Lower leg skin (tissue), 3 donors: ENCODE measurements around the gene STAT5B.

Experiments
- POLR2A ChIP-seq, 2 donors: fragments of 450-650 bp; IDR thresholded peaks; one replicate each; pipeline ENCODE4 v1.6.1; 2016 to 2017; ENCODE audit warnings: antibody characterized with exemption in 2 of 2, mild to moderate bottlenecking in 1 of 2, moderate library complexity in 1 of 2
- TF ChIP-seq, protein P1 (sequence below), 3 donors: fragments of 450-650 bp; IDR thresholded peaks; one replicate each; pipeline ENCODE4 v1.5.1; 2016; ENCODE audit warnings: antibody characterized with exemption in 3 of 3, mild to moderate bottlenecking in 3 of 3, moderate library complexity in 2 of 3

DNA sequence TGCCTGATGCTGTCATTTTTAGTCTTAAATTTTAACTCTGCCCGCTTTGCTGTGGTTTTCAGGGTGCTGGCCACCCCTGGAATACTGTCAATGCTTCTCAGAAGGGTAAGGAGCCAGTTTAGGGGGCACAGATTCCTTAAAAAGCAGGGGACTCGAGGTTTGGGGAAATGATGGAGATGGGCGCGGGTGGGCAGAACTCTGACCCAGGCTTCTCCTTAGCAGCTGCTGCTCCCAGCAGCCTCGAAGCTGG is 35.8 kb upstream of the STAT5B start:
- TF ChIP-seq, protein P1, sequence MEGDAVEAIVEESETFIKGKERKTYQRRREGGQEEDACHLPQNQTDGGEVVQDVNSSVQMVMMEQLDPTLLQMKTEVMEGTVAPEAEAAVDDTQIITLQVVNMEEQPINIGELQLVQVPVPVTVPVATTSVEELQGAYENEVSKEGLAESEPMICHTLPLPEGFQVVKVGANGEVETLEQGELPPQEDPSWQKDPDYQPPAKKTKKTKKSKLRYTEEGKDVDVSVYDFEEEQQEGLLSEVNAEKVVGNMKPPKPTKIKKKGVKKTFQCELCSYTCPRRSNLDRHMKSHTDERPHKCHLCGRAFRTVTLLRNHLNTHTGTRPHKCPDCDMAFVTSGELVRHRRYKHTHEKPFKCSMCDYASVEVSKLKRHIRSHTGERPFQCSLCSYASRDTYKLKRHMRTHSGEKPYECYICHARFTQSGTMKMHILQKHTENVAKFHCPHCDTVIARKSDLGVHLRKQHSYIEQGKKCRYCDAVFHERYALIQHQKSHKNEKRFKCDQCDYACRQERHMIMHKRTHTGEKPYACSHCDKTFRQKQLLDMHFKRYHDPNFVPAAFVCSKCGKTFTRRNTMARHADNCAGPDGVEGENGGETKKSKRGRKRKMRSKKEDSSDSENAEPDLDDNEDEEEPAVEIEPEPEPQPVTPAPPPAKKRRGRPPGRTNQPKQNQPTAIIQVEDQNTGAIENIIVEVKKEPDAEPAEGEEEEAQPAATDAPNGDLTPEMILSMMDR (IDR thresholded peaks at IDR 0.05) = no peak
- no peak for TF ChIP-seq POLR2A (IDR thresholded peaks at IDR 0.05)
